GM18502 (cell line): ENCODE measurements around the gene TEAD3.

ENCODE experiments used
- ATAC-seq: cut with Tn5 transposase; IDR thresholded peaks from one replicate; pipeline ENCODE4 v1.9.1; 2021; ENCODE audit warnings: mild to moderate bottlenecking; ENCODE audit not compliant: unreplicated experiment, poor library complexity

The TEAD3 gene

DNA sequence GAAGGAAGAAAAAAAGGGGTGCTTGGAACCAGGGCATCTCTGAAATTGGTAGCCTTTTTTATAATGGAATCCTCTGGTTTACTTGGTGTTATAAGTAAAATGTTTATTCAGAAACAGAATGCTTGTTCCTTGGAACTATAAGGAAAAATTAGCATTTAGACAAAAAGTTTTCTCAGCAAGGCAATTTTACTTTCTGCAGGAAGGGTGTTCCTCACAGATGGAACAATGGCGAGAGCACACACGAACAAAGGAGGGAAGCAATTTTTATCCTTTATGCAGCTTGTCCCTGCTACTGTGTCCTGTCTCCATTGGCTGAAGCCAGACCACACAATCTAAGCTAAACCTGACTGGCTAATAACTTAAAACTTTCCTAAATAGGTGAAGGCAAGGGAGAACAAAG lies 67.4 kb downstream of the TEAD3 start:
- no peak for ATAC-seq

DNA sequence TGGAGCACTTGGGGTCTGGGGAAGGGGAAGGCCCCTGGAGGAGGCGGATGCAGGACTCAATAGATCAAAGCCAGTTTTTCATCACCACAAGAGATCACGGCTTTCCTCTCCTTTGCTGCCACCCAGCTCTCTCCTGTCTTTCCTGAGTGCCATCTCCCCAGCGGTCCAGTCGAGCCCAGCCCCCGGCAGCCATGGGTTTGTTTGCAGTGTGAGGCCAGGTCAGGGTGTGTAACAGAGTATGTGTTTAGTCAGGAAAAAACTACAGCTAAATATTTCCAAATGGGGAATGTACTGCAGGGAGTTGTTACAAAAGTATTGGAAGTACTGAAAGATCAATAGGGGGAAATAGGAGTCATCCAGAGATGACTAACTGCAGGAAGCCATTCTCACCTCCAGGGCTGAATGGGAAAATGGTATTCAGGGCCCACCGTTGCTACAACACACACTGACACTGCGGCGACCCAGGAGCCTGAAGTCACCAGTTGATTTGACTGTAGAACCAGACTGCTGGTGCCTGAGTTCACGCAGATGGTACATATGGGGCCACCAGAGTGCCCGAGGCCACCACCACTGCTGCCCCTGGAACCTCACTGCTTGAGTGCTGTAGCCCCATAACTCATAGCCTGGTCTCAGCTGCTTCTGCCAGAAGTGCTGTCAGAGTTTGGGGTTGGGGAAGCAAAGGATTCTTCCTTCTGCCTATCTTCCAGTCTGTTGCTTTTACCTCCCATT lies 68.3 kb downstream of the TEAD3 start:
- no peak for ATAC-seq

DNA sequence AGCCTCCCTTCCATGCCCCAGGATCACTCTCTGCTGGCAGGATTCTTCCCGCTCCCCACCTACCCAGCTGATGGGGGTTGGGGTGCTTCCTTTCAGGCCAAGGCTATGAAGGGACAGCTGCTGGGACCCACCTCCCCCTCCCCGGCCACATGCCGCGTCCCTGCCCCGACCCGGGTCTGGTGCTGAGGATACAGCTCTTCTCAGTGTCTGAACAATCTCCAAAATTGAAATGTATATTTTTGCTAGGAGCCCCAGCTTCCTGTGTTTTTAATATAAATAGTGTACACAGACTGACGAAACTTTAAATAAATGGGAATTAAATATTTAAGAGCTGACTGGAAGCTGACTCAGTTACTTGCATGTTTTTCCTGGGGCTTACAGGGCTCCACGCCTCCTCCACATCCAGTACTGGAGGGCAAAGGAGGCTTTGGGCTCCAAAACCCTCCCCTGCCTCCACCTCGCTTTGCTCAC lies 69.0 kb downstream of the TEAD3 start:
- no peak for ATAC-seq

DNA sequence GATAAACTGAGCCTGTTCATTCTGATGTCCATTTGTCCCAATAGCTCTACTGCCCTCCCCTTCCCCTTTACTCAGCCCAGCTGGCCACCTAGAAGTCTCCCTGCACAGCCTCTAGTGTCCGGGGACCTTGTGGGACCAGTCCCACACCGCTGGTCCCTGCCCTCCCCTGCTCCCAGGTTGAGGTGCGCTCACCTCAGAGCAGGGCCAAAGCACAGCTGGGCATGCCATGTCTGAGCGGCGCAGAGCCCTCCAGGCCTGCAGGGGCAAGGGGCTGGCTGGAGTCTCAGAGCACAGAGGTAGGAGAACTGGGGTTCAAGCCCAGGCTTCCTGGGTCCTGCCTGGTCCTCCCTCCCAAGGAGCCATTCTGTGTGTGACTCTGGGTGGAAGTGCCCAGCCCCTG lies 69.4 kb downstream of the TEAD3 start:
- no peak for ATAC-seq

DNA sequence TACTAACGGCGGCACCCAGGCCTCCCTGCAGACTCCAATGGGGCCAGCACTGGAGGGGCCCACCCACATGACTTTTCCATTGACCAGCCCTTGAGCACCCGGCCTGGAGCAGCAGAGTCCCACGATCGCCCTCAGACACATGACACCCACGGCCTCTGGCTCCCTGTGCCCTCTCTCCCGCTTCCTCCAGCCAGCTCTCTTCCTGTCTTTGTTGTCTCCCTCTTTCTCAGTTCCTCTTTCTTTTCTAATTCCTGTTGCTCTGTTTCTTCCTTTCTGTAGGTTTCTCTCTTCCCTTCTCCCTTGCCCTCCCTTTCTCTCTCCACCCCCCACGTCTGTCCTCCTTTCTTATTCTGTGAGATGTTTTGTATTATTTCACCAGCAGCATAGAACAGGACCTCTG lies 70.8 kb downstream of the TEAD3 start:
- ATAC-seq, result no peak

DNA sequence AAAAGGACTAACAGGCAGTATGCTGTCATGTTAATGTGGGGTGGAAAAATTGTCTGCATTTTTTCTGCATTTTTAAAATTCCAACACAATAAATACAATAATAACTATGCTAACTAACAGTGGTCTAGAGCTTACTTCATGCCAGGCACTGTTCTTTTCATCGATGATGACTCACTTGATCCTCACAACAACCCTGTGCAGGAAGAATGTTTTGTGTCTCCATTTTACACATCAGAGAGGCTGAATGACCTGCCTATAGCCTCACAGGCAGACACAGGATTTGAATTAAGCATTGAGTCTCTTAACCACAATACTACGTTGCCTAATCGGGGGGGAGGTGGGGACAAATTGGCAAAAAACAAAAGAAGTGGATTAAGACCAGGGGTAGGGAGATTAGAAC lies 71.6 kb downstream of the TEAD3 start:
- no peak for ATAC-seq
